T-helper 1 cell treated with Interleukin-12 subunit alpha and Interleukin-12 subunit beta and Interleukin-4 antibody, amounts not matched to agents 30 μg/mL and 1 μg/mL, for 36 hours (primary cell): ENCODE data around the gene SLFN14.
"Not testable (repeated sequence)": the region's sequence is repeated elsewhere in the genome, so short reads cannot be mapped to it uniquely, and the experiment has no call there.

ENCODE experiments used
- H3K27ac Mint-ChIP-seq: one replicate; pipeline ENCODE4 v1.8.0; 2021; ENCODE audit warnings: mild to moderate bottlenecking, mixed read lengths
- H3K27me3 Mint-ChIP-seq: one replicate; pipeline ENCODE4 v1.8.0; 2021; ENCODE audit warnings: low read depth, mixed read lengths
- H3K36me3 Mint-ChIP-seq: one replicate; pipeline ENCODE4 v1.8.0; 2021; ENCODE audit warnings: low read depth, mixed read lengths
- H3K4me1 Mint-ChIP-seq: one replicate; pipeline ENCODE4 v1.8.0; 2021; ENCODE audit warnings: low read depth, mixed read lengths
- H3K4me3 Mint-ChIP-seq: one replicate; pipeline ENCODE4 v1.8.0; 2021; ENCODE audit warnings: mild to moderate bottlenecking, moderate library complexity, mixed read lengths
- H3K9me3 Mint-ChIP-seq: one replicate; pipeline ENCODE4 v1.8.0; 2021; ENCODE audit warnings: mixed read lengths

The SLFN14 gene

GRCh38 chr17:35545150-35545549 lies 15.5 kb downstream of the SLFN14 start:
- H3K36me3 Mint-ChIP-seq, result peaks cover 6% of the 10 kb centered on the region
- H3K4me3 Mint-ChIP-seq, result no peak overlapping the region
- H3K27ac Mint-ChIP-seq, result no peak overlapping the region
- H3K4me1 Mint-ChIP-seq, result peaks cover 28% of the 10 kb centered on the region
- peaks cover 5% of the 10 kb centered on the region for H3K9me3 Mint-ChIP-seq
- H3K27me3 Mint-ChIP-seq, result peaks cover 3% of the 10 kb centered on the region

- Mint-ChIP-seq H3K27me3 (peaks cover 3% of the 10 kb centered on the region), H3K4me1 (peaks cover 40% of the 10 kb centered on the region), H3K27ac (no peak overlapping the region), H3K4me3 (no peak overlapping the region), H3K9me3 (peaks cover 5% of the 10 kb centered on the region), H3K36me3 (peaks cover 6% of the 10 kb centered on the region)
Observed at GRCh38 chr17:35543856-35544255, 16.8 kb downstream of the SLFN14 start.

- Mint-ChIP-seq H3K4me1 (peaks cover 48% of the 10 kb centered on the region), H3K27ac (no peak overlapping the region), H3K36me3 (peaks cover 6% of the 10 kb centered on the region), H3K9me3 (peaks cover 5% of the 10 kb centered on the region), H3K4me3 (no peak overlapping the region), H3K27me3 (peaks cover 3% of the 10 kb centered on the region)
Observed at GRCh38 chr17:35542990-35543389, 17.6 kb downstream of the SLFN14 start.

DNA sequence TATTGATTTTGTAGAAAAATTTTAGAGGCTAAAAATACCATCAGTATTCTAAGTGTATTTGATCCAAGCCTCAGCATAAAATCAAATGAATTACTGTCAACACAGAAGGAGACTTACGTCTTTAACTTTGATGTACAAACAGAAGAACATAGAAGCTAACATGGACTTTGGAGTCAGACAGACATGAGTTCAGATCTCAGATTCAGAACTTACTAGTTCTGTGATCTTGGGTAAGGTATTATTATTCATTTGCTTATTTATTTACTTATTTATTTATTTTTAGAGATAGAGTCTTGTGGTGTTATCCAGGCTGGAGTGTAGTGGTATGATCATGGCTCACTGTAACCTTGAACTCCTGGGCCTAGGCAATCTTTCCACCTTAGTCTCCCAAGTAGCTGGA lies 19.2 kb downstream of the SLFN14 start:
- Mint-ChIP-seq H3K4me3 (peak overlapping the region; percentile 86), H3K9me3 (peaks cover 5% of the 10 kb centered on the region), H3K27me3 (peaks cover 3% of the 10 kb centered on the region), H3K4me1 (peaks cover 48% of the 10 kb centered on the region), H3K36me3 (peaks cover 20% of the 10 kb centered on the region), H3K27ac (peak overlapping the region; percentile 100)

GRCh38 chr17:35540589-35541404 lies 19.8 kb downstream of the SLFN14 start:
- peaks cover 49% of the 10 kb centered on the region for H3K4me1 Mint-ChIP-seq
- H3K9me3 Mint-ChIP-seq, result peaks cover 5% of the 10 kb centered on the region
- H3K36me3 Mint-ChIP-seq, result peaks cover 24% of the 10 kb centered on the region
- H3K4me3 Mint-ChIP-seq, result peak overlapping the region; percentile 86
- peaks cover 3% of the 10 kb centered on the region for H3K27me3 Mint-ChIP-seq
- H3K27ac Mint-ChIP-seq, result peak overlapping the region; percentile 100

GRCh38 chr17:35539659-35540026 lies 21.0 kb downstream of the SLFN14 start:
- Mint-ChIP-seq H3K36me3 (peaks cover 24% of the 10 kb centered on the region), H3K4me3 (peak overlapping the region; percentile 98), H3K4me1 (peaks cover 46% of the 10 kb centered on the region), H3K9me3 (no peaks in the 10 kb centered on the region), H3K27ac (peak overlapping the region; percentile 100), H3K27me3 (no peaks in the 10 kb centered on the region)

- Mint-ChIP-seq H3K4me3 (peak within 1 kb of the TSS; percentile 98), H3K9me3 (no peaks in the 10 kb centered on the region), H3K4me1 (peaks cover 45% of the 10 kb centered on the region)
Observed at GRCh38 chr17:35537601-35538141, 22.9 kb downstream of the SLFN14 start, which contains the start of gene SLFN12L. TSS of gene SLFN12L (minus strand) at chr17:35537678. CDS start at chr17:35522364, 15,314 bp downstream.

GRCh38 chr17:35536664-35537171 lies 23.9 kb downstream of the SLFN14 start:
- Mint-ChIP-seq H3K4me1 (peaks cover 50% of the 10 kb centered on the region), H3K9me3 (no peaks in the 10 kb centered on the region), H3K36me3 (peaks cover 32% of the 10 kb centered on the region), H3K27me3 (no peaks in the 10 kb centered on the region), H3K4me3 (peak overlapping the region; percentile 98), H3K27ac (peak overlapping the region; percentile 100)

More at GRCh38 chr17:35537601-35538141, 22.9 kb downstream of the SLFN14 start, which contains the start of gene SLFN12L:
- Mint-ChIP-seq H3K36me3 (peaks cover 30% of the 10 kb centered on the region), H3K27me3 (no peaks in the 10 kb centered on the region), H3K27ac (peak within 1 kb of the TSS; percentile 100)

- peak overlapping the region; percentile 98 for H3K4me3 Mint-ChIP-seq
Observed at GRCh38 chr17:35535406-35535805, 25.2 kb downstream of the SLFN14 start.

GRCh38 chr17:35534576-35535093 lies 26.0 kb downstream of the SLFN14 start:
- H3K36me3 Mint-ChIP-seq, result peaks cover 42% of the 10 kb centered on the region
- no peaks in the 10 kb centered on the region for H3K27me3 Mint-ChIP-seq
- H3K4me3 Mint-ChIP-seq, result peak overlapping the region; percentile 98
- no peaks in the 10 kb centered on the region for H3K9me3 Mint-ChIP-seq
- peak overlapping the region; percentile 100 for H3K27ac Mint-ChIP-seq
- peaks cover 46% of the 10 kb centered on the region for H3K4me1 Mint-ChIP-seq

More at GRCh38 chr17:35535406-35535805, 25.2 kb downstream of the SLFN14 start:
- Mint-ChIP-seq H3K27ac (peak overlapping the region; percentile 100), H3K36me3 (peaks cover 37% of the 10 kb centered on the region), H3K4me1 (peaks cover 49% of the 10 kb centered on the region)
- not testable (repeated sequence) for H3K27me3 Mint-ChIP-seq, H3K9me3 Mint-ChIP-seq

- peaks cover 54% of the 10 kb centered on the region for H3K36me3 Mint-ChIP-seq
- H3K4me1 Mint-ChIP-seq, result peaks cover 56% of the 10 kb centered on the region
- no peak overlapping the region for H3K27ac Mint-ChIP-seq
- H3K9me3 Mint-ChIP-seq, result peaks cover 4% of the 10 kb centered on the region
- H3K4me3 Mint-ChIP-seq, result peak overlapping the region; percentile 86
- no peaks in the 10 kb centered on the region for H3K27me3 Mint-ChIP-seq
Observed at GRCh38 chr17:35531160-35531559, 29.5 kb downstream of the SLFN14 start.

GRCh38 chr17:35529866-35530265 lies 30.8 kb downstream of the SLFN14 start:
- Mint-ChIP-seq H3K4me1 (peaks cover 67% of the 10 kb centered on the region), H3K36me3 (peaks cover 58% of the 10 kb centered on the region), H3K9me3 (peaks cover 4% of the 10 kb centered on the region), H3K27ac (peak overlapping the region; percentile 37), H3K4me3 (peak overlapping the region; percentile 49), H3K27me3 (no peaks in the 10 kb centered on the region)

GRCh38 chr17:35529326-35529725 lies 31.3 kb downstream of the SLFN14 start:
- not testable (repeated sequence) for H3K27ac Mint-ChIP-seq, H3K27me3 Mint-ChIP-seq, H3K9me3 Mint-ChIP-seq
- H3K36me3 Mint-ChIP-seq, result peaks cover 53% of the 10 kb centered on the region
- H3K4me1 Mint-ChIP-seq, result peaks cover 67% of the 10 kb centered on the region
- H3K4me3 Mint-ChIP-seq, result peak overlapping the region; percentile 20

GRCh38 chr17:35523296-35523695 lies 37.3 kb downstream of the SLFN14 start:
- Mint-ChIP-seq H3K36me3 (peaks cover 63% of the 10 kb centered on the region), H3K27me3 (no peaks in the 10 kb centered on the region), H3K27ac (peak overlapping the region; percentile 16), H3K9me3 (no peaks in the 10 kb centered on the region), H3K4me3 (peak overlapping the region; percentile 8), H3K4me1 (peaks cover 88% of the 10 kb centered on the region)
